ENCODE results near the gene PDE4A.
"Not testable (repeated sequence)": the region's sequence is repeated elsewhere in the genome, so short reads cannot be mapped to it uniquely, and the experiment has no call there.

The PDE4A gene

GRCh38 chr19:10420444-10421239, at the start of gene PDE4A:
TSS of gene PDE4A (plus strand) at chr19:10420538. CDS start at chr19:10420765, 227 bp downstream.
- no peak for DNase-seq

GRCh38 chr19:10372690-10373089, 47.6 kb upstream of the PDE4A start:
- no peak for DNase-seq

GRCh38 chr19:10374931-10375330, 45.4 kb upstream of the PDE4A start:
- DNase-seq, result no peak

GRCh38 chr19:10377140-10377640, 43.1 kb upstream of the PDE4A start:
- DNase-seq, result not testable (repeated sequence)

- no peak for DNase-seq
Observed at GRCh38 chr19:10378124-10378523, 42.2 kb upstream of the PDE4A start.

GRCh38 chr19:10379880-10380312, 40.4 kb upstream of the PDE4A start:
- no peak for DNase-seq

GRCh38 chr19:10380313-10381102, 39.8 kb upstream of the PDE4A start, which contains the start of gene TYK2:
TSS of gene TYK2 (minus strand) at chr19:10380572. CDS start at chr19:10378406, 2,166 bp downstream.
- peak; percentile 92 for DNase-seq

GRCh38 chr19:10383223-10383499, 37.2 kb upstream of the PDE4A start:
- DNase-seq, result not testable (repeated sequence)

GRCh38 chr19:10384580-10384979, 35.8 kb upstream of the PDE4A start:
- no peak for DNase-seq

- DNase-seq, result no peak
Observed at GRCh38 chr19:10388957-10389356, 31.4 kb upstream of the PDE4A start.

GRCh38 chr19:10389863-10390262, 30.5 kb upstream of the PDE4A start:
- DNase-seq, result no peak

- DNase-seq, result no peak
Observed at GRCh38 chr19:10390652-10391286, 29.6 kb upstream of the PDE4A start.

GRCh38 chr19:10392120-10392519, 28.2 kb upstream of the PDE4A start:
- no peak for DNase-seq

- DNase-seq, result no peak
Observed at GRCh38 chr19:10393137-10393536, 27.2 kb upstream of the PDE4A start.

GRCh38 chr19:10395003-10395402, 25.3 kb upstream of the PDE4A start:
- DNase-seq, result no peak

- DNase-seq, result no peak
Observed at GRCh38 chr19:10395436-10395835, 24.9 kb upstream of the PDE4A start.

- DNase-seq, result no peak
Observed at GRCh38 chr19:10395917-10396316, 24.4 kb upstream of the PDE4A start.

GRCh38 chr19:10398819-10399218, 21.5 kb upstream of the PDE4A start:
- no peak for DNase-seq

- DNase-seq, result not testable (repeated sequence)
Observed at GRCh38 chr19:10399340-10399739, 21.0 kb upstream of the PDE4A start.

GRCh38 chr19:10399878-10400277, 20.5 kb upstream of the PDE4A start:
- no peak for DNase-seq

- no peak for DNase-seq
Observed at GRCh38 chr19:10402441-10403038, 17.8 kb upstream of the PDE4A start.

- peak; percentile 89 for DNase-seq
Observed at GRCh38 chr19:10403137-10404021, 17.0 kb upstream of the PDE4A start, which contains the start of gene CDC37. TSS of gene CDC37 (minus strand) at chr19:10403542. CDS start at chr19:10403479, 63 bp downstream.
